ENCODE data around the gene SRP68.

Gene SRP68

DNA sequence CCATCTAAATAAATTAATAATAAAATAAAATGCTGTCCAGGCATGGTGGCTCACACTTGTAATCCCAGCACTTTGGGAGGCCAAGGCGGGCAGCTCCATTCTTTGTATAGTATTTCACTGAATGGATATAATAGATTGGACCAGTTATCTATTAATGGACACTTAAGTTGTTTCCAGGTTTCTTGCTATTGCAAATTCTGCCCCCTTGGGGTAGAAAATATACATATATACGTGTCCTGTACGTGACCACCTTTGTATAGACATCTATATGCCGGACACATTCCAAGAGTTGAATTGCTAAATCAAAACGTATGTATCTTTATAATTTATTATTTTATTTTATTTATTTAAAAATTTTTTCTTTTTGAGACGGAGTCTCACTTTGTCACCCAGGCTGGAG lies 35.2 kb upstream of the SRP68 start:
- peak; percentile 35 for DNase-seq (ENCODE audit: low read depth)
- no peak overlapping the region for H3K4me3 ChIP-seq (ENCODE audit: low read depth, low read length)
- TF ChIP-seq, protein P1, sequence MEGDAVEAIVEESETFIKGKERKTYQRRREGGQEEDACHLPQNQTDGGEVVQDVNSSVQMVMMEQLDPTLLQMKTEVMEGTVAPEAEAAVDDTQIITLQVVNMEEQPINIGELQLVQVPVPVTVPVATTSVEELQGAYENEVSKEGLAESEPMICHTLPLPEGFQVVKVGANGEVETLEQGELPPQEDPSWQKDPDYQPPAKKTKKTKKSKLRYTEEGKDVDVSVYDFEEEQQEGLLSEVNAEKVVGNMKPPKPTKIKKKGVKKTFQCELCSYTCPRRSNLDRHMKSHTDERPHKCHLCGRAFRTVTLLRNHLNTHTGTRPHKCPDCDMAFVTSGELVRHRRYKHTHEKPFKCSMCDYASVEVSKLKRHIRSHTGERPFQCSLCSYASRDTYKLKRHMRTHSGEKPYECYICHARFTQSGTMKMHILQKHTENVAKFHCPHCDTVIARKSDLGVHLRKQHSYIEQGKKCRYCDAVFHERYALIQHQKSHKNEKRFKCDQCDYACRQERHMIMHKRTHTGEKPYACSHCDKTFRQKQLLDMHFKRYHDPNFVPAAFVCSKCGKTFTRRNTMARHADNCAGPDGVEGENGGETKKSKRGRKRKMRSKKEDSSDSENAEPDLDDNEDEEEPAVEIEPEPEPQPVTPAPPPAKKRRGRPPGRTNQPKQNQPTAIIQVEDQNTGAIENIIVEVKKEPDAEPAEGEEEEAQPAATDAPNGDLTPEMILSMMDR (IDR thresholded peaks at IDR 0.05; ENCODE audit: insufficient read depth, low read depth, low read length, missing control alignments) = no peak

DNA sequence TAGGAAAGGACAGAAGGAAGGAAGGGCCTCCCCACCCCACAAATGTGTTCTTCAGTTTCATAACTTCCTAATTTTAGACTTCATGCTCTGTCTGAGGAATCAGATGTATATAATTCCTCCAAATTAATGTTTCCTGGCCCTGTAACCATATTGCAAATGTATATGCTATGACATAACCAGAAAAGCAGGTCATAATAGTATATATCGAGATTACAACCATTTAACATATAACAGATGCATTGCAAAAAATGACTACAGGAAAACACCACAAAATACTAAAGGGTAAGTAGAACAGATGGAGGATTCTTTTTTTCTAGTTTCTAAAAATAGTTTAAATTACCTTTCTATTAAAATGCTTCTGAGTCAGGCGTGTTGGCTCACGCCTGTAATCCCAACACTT lies 34.4 kb upstream of the SRP68 start:
- DNase-seq (ENCODE audit: low read depth) = no peak
- H3K4me3 ChIP-seq (ENCODE audit: low read depth, low read length) = no peak overlapping the region
- TF ChIP-seq, protein P1 (IDR thresholded peaks at IDR 0.05; ENCODE audit: insufficient read depth, low read depth, low read length, missing control alignments) = no peak

DNA sequence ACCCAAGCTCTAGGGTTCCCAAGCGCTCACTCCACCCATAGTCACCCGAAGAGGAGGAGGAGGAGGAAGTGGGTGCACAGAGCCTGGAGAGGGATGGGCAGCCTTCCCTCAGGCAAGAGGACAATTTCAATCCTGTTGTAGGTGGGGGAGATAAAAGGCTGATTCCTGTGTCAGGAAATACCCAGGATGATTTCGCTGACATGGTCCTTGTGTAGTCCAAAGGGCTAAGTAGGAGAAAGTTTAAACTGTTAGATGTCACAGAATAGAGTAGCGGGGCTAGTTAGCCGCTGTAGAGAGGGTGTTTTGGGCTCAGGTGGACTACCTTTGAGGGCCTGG lies 32.5 kb upstream of the SRP68 start:
- TF ChIP-seq, protein P1 (IDR thresholded peaks at IDR 0.05; ENCODE audit: insufficient read depth, low read depth, low read length, missing control alignments) = no peak
- H3K4me3 ChIP-seq (ENCODE audit: low read depth, low read length) = no peak overlapping the region
- DNase-seq (ENCODE audit: low read depth) = no peak

DNA sequence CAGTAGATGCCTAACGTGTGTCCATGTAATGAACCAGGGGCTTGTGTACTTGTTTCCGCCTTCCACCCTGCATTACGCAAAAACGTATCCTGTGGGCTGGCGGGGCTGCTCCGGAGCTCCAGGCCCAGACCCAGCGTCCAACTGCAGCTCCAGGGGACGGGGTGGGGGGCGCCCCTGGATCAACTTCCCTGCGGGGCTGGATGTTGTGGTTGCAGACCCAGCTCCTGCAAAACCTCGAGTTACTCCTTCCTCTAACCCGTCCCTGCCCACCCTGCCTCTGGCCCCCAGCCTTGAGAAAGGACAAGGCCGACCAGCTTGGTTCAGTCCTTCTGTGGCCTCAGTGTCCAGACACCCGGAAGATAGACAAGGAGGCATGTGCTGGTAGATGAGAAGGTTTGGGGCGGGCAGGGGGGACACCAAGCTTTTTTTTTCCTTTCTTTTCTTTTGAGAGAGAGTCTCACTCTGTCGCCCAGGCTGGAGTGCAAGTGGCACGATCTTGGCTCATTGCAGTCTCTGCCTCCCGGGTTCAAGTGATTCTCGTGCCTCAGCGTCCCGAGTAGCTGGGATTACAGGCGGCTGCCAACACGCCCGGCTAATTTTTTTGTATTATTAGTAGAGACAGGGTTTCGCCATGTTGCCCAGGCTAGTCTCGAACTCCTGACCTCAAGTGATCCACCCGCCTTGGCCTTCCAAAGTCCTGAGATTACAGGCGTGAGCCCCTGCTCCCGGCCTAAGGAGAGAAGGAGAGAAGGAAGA lies 32.0 kb upstream of the SRP68 start:
- DNase-seq (ENCODE audit: low read depth) = no peak
- TF ChIP-seq, protein P1 (IDR thresholded peaks at IDR 0.05; ENCODE audit: insufficient read depth, low read depth, low read length, missing control alignments) = no peak

DNA sequence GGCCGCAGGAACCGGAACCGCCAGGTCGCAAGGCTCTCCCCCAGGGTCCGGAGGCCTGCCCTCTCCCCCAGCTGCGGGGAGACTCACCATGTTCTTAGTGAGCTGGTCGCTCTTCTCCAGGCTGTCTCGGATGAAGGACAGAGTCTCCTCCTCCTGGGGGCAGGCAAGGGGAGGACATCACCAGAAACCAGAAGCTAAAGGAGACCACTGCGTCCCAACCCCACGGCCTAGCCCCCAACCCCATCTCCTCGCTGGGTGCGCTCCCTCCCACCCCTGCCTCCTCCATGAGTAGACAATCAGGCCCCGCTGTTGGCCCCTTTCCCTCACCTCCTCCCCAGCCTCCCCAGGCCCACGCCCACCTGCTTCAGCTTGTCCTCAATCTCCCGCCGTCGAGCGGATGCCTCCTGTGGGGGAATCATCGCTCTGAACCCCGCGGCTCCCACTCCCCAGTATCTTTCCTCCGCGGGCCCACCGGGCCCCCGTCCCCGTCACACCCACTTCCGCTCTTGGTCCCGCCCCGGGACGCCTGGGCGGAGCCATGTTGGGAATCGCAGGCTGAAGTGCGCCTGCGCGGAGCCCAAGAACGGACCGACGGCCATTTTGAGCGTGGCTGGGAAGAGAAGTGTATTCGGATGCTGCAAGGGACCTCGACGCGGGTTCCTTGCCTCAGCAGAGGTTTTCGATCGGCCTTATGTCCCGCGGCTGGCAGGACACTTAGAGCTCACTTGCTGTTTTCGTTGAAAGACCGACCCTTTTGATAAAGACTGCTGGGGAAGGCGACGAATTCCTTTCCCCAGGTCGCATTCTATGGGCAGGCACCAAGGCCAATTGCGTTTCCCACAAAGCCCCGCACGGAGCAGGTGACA lies 31.2 kb upstream of the SRP68 start, which contains the start of gene EXOC7:
EXOC7 (minus strand) TSS at position 514 of the 866 bp plus-strand sequence; CDS start at position 419, 95 bp downstream.
- TF ChIP-seq, protein P1 (IDR thresholded peaks at IDR 0.05; ENCODE audit: insufficient read depth, low read depth, low read length, missing control alignments) = no peak
- peak; percentile 95 for DNase-seq (ENCODE audit: low read depth)
- peak within 1 kb of the TSS; percentile 61 for H3K4me3 ChIP-seq (ENCODE audit: low read depth, low read length)

More for the DNA sequence above, 32.0 kb upstream of the SRP68 start:
- peak overlapping the region; percentile 61 for H3K4me3 ChIP-seq (ENCODE audit: low read depth, low read length)

DNA sequence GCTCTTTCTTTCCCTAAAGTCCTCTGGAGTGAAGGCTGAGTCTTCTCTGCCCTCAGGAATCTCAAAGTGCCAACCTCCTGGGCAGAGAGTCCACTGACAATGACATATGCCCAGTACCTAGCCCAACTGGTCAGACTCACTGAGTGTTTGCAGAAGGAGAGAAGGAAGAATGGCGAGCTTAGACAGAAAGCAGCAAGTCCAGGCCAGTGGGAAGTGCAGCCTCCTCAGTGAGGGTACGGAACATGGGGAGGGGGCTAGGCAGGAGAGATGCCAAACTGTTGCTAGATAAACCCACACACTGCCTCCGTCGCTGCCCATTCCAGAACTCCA lies 30.6 kb upstream of the SRP68 start:
- DNase-seq (ENCODE audit: low read depth) = no peak
- peak overlapping the region; percentile 61 for H3K4me3 ChIP-seq (ENCODE audit: low read depth, low read length)
- TF ChIP-seq, protein P1 (IDR thresholded peaks at IDR 0.05; ENCODE audit: insufficient read depth, low read depth, low read length, missing control alignments) = no peak

All from GM12865 (cell line).